NCI-H128 (cell line): ENCODE data around the gene PRKCQ.
"Not testable (repeated sequence)": the region's sequence is repeated elsewhere in the genome, so short reads cannot be mapped to it uniquely, and the experiment has no call there.

Experiments used
- DNase-seq: peaks from one replicate; lab custom pipeline; 2025; ENCODE audit not compliant: unreplicated experiment; lab: John Stamatoyannopoulos, UW

The PRKCQ gene

GRCh38 chr10:6494936-6495592 lies 85.0 kb downstream of the PRKCQ start:
- DNase-seq = no peak

- DNase-seq = no peak
These were observed 85.6 kb downstream of the PRKCQ start for GRCh38 chr10:6494442-6494819.

GRCh38 chr10:6493521-6494441 lies 86.3 kb downstream of the PRKCQ start:
- DNase-seq = no peak

- no peak for DNase-seq
These were observed 87.2 kb downstream of the PRKCQ start for GRCh38 chr10:6492896-6493295.

- no peak for DNase-seq
These were observed 88.1 kb downstream of the PRKCQ start for GRCh38 chr10:6491841-6492609.

GRCh38 chr10:6490614-6491013 lies 89.5 kb downstream of the PRKCQ start:
- no peak for DNase-seq

GRCh38 chr10:6487920-6488319 lies 92.2 kb downstream of the PRKCQ start:
- DNase-seq = no peak

- no peak for DNase-seq
These were observed 93.8 kb downstream of the PRKCQ start for GRCh38 chr10:6486309-6486708.

GRCh38 chr10:6482737-6483357 lies 97.2 kb downstream of the PRKCQ start:
- no peak for DNase-seq

GRCh38 chr10:6478722-6479121 lies 101.4 kb downstream of the PRKCQ start:
- no peak for DNase-seq

GRCh38 chr10:6476989-6477388 lies 103.1 kb downstream of the PRKCQ start:
- DNase-seq = no peak

- DNase-seq = no peak
These were observed 105.2 kb downstream of the PRKCQ start for GRCh38 chr10:6474871-6475270.

- DNase-seq = no peak
These were observed 106.1 kb downstream of the PRKCQ start for GRCh38 chr10:6473901-6474370.

GRCh38 chr10:6473430-6473829 lies 106.6 kb downstream of the PRKCQ start:
- no peak for DNase-seq

GRCh38 chr10:6472710-6473005 lies 107.4 kb downstream of the PRKCQ start:
- DNase-seq = not testable (repeated sequence)

GRCh38 chr10:6470894-6471618 lies 109.0 kb downstream of the PRKCQ start:
- DNase-seq = no peak

- DNase-seq = no peak
These were observed 110.4 kb downstream of the PRKCQ start for GRCh38 chr10:6469661-6470060.

GRCh38 chr10:6465854-6466601 lies 114.0 kb downstream of the PRKCQ start:
- DNase-seq = no peak

GRCh38 chr10:6465437-6465836 lies 114.6 kb downstream of the PRKCQ start:
- no peak for DNase-seq

GRCh38 chr10:6464862-6465430 lies 115.1 kb downstream of the PRKCQ start:
- no peak for DNase-seq
